Omental fat pad (tissue), 4 donors: Measurements from ENCODE around the gene DLGAP1. TPM values are rescaled to one million over a fixed set of nuclear protein-coding genes. Genes with fewer than 3 reads are reported as not detected.
"Not testable (repeated sequence)": the region's sequence is repeated elsewhere in the genome, so short reads cannot be mapped to it uniquely, and the experiment has no call there.

Experiments
- ATAC-seq: fragments of 150-250 bp; one replicate; pipeline ENCODE4 v1.9.1; 2016; ENCODE audit warnings: mild to moderate bottlenecking, moderate library complexity; ENCODE audit not compliant: low FRiP score
- DNase-seq: peaks from one replicate; pipeline ENCODE4 v3.0.0-alpha.2; 2019; ENCODE audit warnings: low spot score
- total RNA-seq, 4 donors: library from RNA; depleted of rRNA; stranded (reverse); fragments of >200 nt; gene quantifications; one replicate each; pipeline ENCODE4 v1.1.0, GENCODE V29; 2016
- TF ChIP-seq, protein P1 (sequence below), 3 donors: fragments of 450-650 bp; IDR thresholded peaks; one replicate each; pipeline ENCODE4 v1.5.1; 2016 to 2017; ENCODE audit warnings: antibody characterized with exemption in 3 of 3, mild to moderate bottlenecking in 3 of 3, moderate library complexity in 2 of 3

The DLGAP1 gene
- total RNA-seq, 4 donors from 2014 or later, result 1.5 to 8.0 (median 5.4) TPM

DNA sequence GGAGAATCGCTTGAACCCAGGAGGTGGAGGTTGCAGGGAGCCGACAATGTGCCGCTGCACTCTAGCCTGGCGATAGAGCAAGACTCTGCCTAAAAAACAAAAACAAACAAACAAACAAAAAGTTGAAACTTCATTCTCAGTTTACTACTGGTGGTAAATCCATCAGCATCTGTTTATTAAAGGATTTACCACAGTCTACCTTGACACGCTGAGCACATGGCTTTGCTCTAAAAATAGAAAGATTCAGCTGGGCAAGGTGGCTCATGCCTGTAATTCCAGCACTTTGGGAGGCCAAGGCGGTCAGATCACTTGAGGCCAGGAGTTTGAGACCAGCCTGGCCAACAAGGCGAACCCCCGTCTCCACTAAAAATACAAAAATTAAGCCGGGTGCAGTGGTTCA is 803.8 kb downstream of the DLGAP1 start:
- ATAC-seq (no peak), DNase-seq (no peak)
- TF ChIP-seq, protein P1, sequence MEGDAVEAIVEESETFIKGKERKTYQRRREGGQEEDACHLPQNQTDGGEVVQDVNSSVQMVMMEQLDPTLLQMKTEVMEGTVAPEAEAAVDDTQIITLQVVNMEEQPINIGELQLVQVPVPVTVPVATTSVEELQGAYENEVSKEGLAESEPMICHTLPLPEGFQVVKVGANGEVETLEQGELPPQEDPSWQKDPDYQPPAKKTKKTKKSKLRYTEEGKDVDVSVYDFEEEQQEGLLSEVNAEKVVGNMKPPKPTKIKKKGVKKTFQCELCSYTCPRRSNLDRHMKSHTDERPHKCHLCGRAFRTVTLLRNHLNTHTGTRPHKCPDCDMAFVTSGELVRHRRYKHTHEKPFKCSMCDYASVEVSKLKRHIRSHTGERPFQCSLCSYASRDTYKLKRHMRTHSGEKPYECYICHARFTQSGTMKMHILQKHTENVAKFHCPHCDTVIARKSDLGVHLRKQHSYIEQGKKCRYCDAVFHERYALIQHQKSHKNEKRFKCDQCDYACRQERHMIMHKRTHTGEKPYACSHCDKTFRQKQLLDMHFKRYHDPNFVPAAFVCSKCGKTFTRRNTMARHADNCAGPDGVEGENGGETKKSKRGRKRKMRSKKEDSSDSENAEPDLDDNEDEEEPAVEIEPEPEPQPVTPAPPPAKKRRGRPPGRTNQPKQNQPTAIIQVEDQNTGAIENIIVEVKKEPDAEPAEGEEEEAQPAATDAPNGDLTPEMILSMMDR (IDR thresholded peaks at IDR 0.05), result no peak

DNA sequence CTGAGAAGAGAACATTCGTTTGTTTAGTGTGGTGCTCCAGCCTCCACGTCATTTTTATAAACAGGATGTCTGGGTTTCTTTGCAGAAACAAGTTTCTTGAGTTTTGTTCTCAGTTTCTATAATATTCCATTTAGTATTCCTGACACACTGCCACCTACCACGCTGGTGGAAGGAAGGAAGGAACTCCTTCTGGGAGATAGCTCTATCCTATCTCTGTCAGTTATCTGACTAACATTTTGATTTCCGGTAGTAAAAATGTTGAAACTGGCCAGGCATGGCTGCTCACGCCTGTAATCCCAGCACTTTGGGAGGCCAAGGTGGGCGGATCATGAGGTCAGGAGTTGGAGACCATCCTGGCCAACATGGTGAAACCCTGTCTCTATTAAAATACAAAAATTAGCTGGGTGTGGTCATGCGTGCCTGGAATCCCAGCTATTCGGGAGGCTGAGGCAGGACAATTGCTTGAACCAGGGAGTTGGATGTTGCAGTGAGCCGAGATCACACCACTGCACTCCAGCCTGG is 804.5 kb downstream of the DLGAP1 start:
- DNase-seq, ATAC-seq: not testable (repeated sequence)

DNA sequence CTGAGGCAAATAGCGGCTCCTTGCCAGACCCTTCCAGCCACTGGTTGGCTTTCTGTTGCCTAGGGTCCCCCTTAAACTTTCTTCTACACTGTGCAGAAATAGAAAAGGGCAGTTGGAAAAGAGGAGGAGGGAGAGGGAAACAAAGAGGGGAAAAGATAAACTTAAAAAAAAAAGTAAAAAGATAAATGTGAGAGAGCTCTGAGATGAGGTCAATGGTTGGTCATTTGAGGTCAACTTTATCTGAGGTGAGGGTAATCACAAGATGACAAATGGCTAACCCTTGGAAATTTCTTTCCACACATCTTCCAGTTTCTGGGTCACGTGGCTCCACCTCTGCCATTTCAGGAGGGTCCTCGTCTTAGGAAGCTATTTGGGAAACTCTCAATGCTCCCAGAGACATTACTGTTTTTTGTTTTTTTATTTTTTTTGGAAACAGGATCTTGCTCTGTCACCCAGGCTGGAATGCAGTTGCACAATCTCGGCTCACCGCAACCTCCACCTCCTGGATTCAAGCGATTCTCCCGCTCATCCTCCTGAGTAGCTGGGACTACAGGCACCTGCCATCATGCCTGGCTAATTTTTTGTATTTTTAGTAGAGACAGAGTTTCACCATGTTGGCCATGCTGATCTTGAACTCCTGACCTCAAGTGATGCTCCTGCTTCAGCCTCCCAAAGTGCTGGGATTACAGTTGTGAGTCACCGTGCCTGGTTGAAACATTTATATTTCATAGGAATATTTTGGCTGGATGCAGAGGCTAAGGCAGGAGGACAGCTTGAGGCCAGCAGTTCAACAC is 805.3 kb downstream of the DLGAP1 start:
- DNase-seq (no peak), ATAC-seq (peak; percentile 35)
- TF ChIP-seq, protein P1 (IDR thresholded peaks at IDR 0.05), result no peak

DNA sequence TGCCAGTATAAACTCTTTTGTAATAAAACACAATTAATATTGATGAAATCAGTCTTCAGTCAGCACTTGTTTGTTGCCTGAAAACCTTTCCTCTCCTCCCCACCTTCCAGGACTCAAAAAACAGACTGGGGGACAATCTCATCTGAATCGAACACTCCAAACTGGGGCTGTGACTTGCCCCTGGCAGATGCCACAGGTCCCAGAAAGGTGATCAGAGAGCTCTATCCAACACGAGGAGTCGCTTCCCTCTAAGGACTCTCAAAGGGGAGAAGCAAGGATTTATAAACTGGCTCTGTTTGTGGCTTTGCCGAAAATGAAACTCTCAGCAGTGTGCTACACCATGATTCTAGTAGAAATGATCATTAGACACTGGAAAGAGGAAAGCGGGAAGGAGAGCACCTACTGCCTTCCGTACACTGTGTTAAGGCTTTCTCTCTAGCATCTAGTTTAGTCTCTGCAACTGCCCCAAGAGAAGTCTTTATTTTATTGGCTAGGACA is 805.9 kb downstream of the DLGAP1 start:
- DNase-seq (no peak), ATAC-seq (peak; percentile 5)
- TF ChIP-seq, protein P1 (IDR thresholded peaks at IDR 0.05), result no peak

DNA sequence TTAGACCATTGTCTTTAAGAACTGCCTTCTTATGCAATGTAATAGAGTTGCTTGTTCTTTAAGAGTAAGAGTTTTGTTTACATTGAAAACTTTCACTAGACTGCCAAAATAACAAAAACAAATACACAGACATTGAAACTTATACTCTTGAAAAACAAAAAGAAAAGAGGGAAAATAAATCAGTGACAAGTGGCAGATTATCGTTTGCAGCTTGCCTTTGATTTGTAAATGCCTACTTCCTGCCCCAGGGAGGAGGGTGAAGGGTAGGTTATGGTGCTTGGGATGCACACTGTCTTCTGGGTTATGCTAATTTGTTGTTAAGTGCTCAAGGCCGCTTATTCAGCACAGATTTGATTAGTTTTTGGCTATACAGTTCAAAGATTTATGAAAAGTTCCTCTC is 806.5 kb downstream of the DLGAP1 start:
- ATAC-seq (no peak), DNase-seq (no peak)
- TF ChIP-seq, protein P1 (IDR thresholded peaks at IDR 0.05), result no peak

DNA sequence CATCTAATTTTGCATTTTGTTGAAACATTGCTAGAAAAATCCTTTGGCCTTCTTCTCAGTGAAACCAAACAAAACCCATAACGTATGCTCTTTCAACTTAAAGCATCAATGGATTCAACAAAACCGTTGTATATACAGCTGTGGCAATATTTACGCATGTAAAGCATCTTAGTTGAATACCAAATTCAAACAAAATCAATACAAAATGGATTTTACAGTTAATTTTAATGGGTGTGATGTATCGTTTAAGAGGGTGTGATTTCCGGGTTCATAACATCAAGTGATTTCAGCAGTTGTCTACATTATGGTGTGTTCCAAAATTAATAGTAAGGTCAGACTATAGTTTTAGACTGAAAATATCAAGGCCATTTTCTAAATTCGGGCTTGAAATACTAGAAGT is 806.9 kb downstream of the DLGAP1 start:
- TF ChIP-seq, protein P1 (IDR thresholded peaks at IDR 0.05), result no peak
- DNase-seq, result no peak
- no peak for ATAC-seq

DNA sequence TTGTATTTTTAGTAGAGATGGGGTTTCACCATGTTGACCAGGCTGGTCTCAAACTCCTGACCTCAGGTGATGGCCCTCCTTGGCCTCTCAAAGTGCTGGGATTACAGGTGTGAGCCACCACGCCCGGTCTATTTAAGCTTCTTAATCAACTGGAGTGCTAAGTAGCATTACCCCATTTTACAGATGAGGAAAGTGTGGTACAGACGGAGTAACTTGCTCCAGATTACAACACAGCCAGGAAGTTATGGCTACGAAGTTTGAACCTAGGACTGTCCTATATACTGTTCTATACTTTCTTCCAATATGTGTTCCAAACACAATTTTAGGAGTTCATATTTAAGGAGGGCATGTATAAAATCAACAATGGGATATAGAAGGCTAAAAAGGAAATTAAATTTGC is 807.5 kb downstream of the DLGAP1 start:
- ATAC-seq (no peak), DNase-seq (no peak)
- TF ChIP-seq, protein P1 (IDR thresholded peaks at IDR 0.05), result no peak
